GM08714 (cell line): ENCODE data around the gene TNFSF10.

Experiments
- H3K4me3 ChIP-seq: fragments of 200-500 bp; sonication (Bioruptor generic); 2 replicates; pipeline ENCODE4 v1.5.1; 2014; ENCODE audit warnings: mild to moderate bottlenecking, low read length, inconsistent platforms
- ZNF274 ChIP-seq: IDR thresholded peaks from 2 replicates; pipeline ENCODE4 v1.6.1; 2012; ENCODE audit warnings: mild to moderate bottlenecking, low read depth, low read length

TNFSF10 gene

DNA sequence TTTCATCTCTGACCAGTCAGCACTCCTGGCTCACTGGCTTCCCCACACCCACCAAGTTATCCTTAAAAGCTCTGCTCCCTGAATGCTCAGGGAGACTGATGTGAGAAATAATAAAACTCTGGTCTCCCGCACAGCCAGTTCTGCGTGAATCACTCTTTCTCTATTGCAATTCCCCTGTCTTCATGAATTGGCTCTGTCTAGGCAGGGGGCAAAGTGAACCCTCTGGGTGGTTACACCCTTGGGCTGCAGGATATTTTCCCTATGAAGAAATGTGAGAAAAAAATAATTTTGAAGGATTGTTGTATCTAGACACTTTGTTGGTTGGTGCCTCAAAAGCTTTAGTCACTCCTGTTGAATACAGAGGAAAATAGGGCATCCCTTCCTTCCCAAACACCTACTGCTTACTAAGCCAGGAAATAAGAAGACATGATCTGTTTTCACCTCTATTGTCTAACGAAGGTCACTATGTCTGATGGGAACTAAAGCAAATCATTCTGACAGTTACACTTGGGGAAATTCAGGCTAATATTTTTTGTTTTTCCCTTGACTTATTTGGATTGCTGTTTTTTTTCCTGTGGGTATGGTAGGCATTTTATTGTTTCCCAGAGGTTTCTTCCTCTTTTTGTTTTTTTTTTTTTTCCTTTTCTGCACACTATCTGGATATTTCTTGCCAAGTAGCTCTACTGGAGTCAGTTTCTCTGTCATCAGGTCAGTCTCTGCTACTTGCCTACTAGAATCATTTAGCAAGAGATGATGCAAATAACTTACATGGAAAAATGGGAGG lies 15.3 kb upstream of the TNFSF10 start:
- TF ChIP-seq ZNF274, result no peak

DNA sequence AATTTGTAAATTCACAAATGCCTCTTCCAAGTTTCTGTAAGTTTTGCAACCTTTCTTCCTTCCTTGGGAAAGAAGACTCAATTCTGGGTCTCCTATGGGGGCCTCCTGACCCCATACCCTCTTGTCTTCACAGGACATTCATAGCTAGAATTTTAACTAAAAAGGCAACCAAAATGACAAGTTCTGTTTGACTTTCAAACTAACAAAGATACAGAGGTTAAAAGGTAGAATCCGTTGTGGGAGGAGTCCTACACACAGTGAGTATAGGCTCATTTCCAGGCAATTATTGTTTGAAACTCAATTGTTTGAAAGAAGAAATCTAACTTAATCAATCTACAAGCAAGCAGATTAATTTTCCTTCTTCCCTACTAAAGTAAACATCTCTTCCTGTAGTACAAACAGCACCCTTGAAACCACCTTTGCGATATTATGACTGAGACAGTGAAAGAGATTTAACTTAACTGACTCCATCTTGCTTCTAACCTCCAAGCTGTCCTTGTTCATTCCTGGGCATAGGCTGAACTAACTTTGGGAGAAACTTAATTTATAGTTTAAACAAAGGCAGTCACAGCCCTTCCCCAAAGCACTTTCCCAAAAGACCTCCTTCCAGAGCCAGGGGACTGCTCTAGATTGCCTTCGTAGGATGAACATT lies 14.4 kb upstream of the TNFSF10 start:
- H3K4me3 ChIP-seq, result no peak overlapping the region
- TF ChIP-seq ZNF274, result no peak

More for the DNA sequence above, 15.3 kb upstream of the TNFSF10 start:
- no peak overlapping the region for H3K4me3 ChIP-seq

DNA sequence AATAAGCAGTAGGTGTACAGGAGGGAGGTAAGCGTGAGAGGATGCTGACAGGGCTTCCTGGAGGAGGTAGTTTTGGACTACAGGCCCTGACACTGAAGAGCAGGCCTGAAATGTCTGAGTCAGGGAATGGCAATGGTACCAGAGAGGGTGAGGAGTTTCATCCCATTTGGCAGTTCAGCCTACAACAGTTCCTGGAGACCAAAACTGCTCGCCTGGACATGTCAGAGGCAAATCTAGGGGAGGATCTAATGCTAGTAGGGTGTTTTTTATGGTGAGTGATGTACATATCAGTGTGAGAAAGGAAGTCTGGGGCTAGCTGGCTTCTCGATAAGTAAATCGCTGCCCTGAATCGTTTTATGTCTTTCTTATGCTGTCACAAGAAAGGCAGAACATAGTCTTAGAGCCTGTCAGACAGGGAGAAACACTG lies 13.8 kb upstream of the TNFSF10 start:
- H3K4me3 ChIP-seq, result no peak overlapping the region
- TF ChIP-seq ZNF274, result no peak

DNA sequence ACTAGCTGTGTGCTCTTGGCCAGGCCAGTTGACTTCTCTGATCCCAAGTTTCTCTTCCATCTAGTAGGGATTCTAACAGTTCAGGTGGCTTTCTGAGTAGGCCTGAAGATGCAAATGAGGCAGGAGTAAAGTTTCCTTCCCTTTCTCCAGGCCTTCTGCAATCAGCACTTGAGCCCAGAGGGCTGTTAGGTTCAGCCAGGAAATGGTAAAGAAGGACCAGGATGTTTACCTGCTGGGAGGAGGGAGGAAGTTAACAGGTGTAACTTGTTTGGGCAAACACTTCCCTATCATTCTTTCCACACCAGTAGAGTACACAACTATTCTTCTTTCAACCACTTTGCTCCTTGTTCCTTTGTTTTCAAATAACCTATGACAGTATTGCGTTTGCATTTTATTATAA lies 13.3 kb upstream of the TNFSF10 start:
- H3K4me3 ChIP-seq, result no peak overlapping the region
- TF ChIP-seq ZNF274, result no peak

DNA sequence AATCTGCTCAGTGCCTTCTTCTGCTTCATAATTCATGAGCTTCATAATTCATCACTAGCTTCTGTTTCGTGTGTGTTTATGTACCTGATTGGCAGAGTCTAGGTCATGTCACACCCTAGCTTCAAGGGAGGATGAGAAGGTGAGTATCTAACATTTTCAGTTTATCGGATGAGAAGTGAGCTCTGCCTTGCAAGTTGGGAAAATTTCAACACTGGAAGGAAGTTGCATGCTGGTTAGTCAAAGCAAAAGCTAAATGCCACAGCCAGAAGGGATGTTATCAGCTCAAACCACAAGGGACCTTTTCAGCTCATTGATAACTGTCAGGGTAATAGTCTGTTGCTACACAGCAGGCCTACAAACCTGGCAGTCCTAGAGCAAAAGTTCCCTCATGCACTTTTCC lies 7.3 kb upstream of the TNFSF10 start:
- no peak for TF ChIP-seq ZNF274
- no peak overlapping the region for H3K4me3 ChIP-seq

DNA sequence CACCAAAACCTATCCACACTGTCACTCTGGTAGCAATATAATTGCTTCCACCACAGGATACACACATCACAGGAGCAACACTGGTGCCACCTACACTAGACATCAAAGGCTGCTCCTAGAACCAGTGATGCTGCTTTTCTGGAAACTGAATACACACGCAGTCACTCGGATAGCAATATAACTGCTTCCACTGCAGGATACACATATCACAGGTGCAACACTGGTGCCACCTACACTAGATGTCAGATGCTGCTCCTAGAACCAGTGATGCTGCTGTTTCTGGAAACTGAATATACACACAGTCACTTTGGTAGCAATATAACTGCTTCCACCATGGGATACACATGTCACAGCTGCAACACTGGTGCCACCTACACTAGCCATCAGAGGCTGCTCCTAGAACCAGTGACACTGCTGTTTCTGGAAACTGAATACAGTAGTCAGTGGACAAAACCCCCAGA lies 6.9 kb upstream of the TNFSF10 start:
- H3K4me3 ChIP-seq, result no peak overlapping the region
- TF ChIP-seq ZNF274, result no peak

DNA sequence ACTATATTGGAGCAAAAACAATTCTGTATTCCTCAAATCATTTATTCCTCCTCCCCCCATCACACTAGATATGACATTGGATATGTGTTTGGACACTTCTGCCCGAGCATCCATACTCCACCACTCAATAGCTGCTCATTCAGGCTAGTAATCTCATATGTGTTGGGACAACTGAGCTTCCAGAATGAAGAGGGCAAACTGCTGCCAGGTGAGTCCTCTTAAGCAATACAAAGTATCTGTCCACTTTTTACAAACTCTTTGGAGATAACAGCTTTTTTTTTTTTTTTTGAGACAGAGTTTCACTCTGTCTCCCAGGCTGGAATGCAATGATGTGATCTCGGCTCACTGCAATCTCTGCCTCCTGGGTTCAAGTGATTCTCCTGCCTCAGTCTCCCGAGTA lies 5.4 kb upstream of the TNFSF10 start:
- no peak for TF ChIP-seq ZNF274
- no peak overlapping the region for H3K4me3 ChIP-seq

DNA sequence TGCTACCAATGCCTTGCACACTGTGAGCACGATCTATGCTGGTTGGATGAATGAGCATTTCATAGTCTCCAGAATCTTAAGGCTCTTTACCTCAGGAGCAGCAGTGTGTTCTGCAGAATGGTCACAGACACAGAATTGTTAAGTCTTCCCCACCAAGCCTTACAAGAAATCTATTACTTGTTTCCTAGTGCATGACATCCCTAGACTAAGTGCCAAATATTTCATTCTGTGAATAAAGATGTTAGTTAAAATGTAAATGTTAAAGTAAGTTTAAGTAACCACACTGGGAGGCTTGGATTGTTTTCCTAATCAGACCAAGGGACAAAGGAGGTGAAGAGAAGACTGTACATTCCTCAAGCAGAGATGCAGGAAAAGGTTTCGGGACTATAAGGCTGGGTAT lies 4.1 kb upstream of the TNFSF10 start:
- H3K4me3 ChIP-seq, result no peak overlapping the region
- no peak for TF ChIP-seq ZNF274

DNA sequence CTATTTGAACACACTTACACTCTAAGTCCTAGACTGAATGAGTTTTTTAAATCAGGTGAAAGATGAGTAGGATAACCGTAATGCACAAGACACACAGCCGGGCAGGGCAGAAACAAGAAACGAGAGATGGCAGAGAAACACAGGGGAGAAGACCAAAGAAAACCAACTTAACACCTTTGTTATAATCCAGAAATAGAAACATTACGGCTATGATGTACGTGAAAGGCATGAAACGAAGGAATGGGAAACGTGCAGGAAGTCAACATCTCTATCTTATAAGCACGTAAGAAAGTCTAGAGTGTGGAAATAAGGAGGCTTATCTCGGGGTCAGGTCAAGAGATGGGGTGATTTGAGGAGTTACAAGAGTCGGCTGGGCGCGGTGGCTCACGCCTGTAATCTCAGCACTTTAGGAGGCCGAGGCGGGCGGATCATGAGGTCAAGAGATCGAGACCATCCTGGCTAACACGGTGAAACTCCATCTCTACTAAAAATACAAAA lies 1.9 kb upstream of the TNFSF10 start:
- H3K4me3 ChIP-seq, result no peak overlapping the region

DNA sequence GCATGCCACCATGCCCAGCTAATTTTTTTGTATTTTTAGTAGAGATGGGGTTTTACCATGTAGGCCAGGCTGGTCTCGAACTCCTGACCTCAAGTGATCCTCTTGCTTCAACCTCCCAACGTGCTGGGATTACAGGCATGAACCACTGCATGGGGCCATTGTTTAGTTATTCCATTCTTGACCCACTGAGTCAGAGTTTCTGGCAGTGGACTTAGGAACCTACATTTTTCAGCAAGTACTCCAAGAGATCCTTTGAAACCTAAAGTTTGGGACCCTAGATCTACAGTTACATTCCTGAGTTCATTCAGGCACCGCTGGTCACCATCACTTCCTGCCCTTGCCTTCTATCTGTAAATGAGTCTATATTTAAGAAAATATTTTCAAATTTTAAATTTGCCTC lies 1.4 kb upstream of the TNFSF10 start:
- no peak overlapping the region for H3K4me3 ChIP-seq
- no peak for TF ChIP-seq ZNF274

More for the DNA sequence above, 1.9 kb upstream of the TNFSF10 start:
- TF ChIP-seq ZNF274, result no peak

DNA sequence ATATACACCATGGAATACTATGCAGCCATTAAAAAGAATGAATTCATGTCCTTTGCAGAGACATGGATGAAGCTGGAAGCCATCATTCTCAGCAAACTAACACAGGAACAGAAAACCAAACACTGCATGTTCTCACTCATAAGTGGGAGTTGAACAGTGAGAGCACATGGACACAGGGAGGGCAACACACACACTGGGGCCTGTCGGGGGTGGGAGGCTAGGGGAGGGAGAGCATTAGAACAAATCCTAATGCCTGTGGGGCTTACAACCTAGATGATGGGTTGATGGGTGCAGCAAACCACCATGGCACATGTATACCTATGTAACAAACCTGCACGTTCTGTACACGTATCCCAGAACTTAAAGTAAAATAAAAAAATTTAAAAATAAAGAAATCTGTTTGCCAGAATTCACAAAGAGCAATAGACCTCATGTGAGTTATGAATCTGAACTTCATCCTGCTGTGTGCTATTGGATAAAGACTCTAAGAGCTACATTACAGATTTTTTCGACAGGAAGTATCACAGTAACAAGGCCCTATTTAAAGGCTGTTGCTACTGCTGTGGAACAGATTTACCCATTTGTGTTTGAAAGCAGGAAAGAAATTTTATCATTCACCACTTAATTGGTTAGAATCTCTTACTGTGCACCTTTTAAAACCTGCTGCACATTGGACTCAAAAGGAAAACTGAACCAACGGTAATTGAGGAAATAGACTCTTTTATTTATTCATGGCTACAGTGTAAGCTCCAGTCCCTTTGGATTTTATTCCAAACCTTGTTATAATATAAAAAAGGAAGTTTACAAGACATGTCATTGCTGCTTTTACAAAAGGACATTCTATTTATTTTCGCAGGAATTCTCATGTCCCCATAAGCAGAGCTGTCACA lies 1.1 kb downstream of the TNFSF10 start:
- H3K4me3 ChIP-seq, result peak overlapping the region; percentile 87

DNA sequence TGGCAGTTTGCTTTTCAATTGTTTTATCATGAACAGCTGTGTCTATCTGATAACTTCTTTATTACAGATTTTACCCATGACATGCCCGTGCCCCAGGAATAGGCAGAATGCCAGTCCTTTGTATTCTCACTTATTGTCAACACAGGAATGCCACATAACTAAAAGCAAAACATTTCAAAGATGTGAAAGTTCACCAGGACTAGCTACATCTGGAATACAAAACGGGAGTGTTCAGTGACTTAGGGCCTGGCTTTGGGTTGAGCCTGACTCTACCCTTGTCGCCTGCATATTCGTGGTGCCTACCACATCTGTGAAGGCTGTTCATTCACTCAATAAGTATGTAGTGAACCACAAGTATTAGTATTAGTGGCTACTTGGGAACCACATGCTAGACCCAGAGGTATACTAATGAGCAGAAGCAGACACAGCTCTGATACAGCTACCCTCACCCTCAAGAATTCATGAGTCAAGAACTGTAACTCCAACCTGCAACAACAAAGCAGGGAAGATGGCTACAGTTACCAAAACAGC lies 2.9 kb downstream of the TNFSF10 start:
- no peak for TF ChIP-seq ZNF274

DNA sequence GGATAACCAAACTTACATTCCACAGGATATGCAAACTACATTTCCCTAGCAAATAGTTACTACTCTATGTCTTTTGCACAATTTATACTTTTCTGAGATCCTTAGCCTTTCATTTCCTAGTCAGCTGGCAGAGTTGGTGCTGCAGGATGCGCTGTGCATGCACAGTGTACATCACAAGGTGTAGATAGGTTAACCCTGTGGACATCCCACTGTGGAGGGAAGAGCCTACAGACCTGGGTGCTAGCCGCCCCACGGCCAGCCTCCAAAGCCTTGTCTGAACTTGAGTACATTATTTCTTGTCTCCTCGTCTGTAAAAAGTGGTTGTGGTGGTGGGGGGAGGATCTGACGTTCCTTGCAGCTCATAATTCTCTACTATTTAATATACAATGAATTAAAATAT lies 3.5 kb downstream of the TNFSF10 start:
- H3K4me3 ChIP-seq, result no peak overlapping the region; the same call in 1 of the 2 replicates
- no peak for TF ChIP-seq ZNF274

More for the DNA sequence above, 2.9 kb downstream of the TNFSF10 start:
- peak overlapping the region; percentile 57; the same call in 1 of the 2 replicates for H3K4me3 ChIP-seq
